HK-2 (cell line): ENCODE measurements around the gene SLC35D2.
"Not testable (repeated sequence)": the region's sequence is repeated elsewhere in the genome, so short reads cannot be mapped to it uniquely, and the experiment has no call there.

ENCODE experiments used
- DNase-seq: peaks from one replicate; pipeline ENCODE4 v3.0.0-alpha.2; 2018; ENCODE audit not compliant: unreplicated experiment

Gene SLC35D2

DNA sequence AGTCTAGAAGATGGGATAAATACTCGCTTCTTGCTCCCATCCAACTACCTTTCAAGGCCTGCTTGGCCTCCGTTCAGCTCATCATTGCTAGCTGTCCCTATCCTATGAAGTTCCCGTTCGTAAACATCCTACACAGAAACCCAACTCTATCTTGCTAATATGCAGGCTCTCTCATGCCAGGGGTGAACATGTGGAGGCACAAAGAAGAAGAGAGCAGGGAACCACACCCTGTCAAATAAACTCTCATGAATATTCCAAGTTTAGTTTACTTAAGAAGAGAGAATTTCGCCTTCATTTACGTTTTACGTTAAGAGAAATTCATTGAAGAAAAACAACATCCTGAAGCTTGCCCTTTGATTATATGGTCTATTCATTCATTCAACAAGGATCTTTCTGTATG, 73.7 kb downstream of the SLC35D2 start:
- no peak for DNase-seq

DNA sequence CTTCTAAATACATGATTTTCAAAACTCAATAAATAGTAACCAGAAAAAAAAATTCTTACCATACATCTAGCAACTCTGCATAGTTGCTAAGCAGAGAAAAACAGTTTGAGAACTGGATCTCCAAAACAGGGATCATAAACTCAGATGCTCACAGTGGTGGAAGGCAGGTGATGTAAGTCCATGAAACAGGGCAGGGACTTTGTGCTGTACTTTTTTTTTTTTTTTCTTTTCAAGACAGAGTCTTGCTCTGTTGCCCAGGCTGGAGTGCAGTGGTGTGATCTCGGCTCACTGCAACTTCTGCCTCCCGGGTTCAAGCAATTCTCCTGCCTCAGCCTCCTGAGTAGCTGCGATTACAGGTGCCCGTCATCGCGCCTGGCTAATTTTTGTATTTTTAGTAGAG, 76.6 kb downstream of the SLC35D2 start:
- DNase-seq: not testable (repeated sequence)

DNA sequence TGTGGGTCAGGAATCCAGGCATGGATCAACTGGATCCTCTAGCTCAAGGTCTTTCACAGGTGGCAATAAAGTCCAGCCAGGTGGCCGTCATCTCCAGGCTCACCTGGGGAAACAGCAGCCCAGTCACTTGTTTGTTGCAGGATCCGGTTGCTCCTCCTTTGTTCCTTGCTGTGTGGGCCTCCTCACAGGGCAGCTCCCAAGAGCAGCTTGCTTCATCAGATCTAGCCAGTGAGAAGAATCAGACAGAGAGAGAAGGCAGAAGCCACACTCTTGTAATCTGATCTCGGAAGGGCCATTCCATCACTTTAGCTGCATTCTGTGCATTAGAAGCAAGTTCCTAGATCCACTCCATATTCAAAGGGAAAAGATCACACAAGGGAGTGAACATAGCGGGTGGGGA, 78.3 kb downstream of the SLC35D2 start:
- no peak for DNase-seq

DNA sequence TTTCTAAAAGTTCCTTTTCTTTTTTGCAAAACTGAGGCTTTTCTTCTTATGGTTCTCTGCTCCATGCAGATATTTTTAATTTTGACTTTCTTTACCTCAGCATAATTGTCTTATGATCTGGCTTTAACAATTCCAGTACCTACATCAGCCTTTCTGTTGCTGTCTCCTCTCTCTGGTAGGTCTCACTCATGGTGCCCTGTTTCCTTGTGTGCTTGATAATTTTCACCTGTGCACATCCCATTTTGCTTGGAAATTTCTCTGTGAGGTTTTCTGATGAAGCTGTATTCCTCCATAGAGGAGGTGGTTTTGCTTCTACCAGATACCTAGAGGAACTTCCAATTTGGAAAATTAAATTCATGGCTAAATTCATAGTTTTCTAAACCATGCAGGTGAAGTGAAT, 79.3 kb downstream of the SLC35D2 start:
- DNase-seq: no peak

DNA sequence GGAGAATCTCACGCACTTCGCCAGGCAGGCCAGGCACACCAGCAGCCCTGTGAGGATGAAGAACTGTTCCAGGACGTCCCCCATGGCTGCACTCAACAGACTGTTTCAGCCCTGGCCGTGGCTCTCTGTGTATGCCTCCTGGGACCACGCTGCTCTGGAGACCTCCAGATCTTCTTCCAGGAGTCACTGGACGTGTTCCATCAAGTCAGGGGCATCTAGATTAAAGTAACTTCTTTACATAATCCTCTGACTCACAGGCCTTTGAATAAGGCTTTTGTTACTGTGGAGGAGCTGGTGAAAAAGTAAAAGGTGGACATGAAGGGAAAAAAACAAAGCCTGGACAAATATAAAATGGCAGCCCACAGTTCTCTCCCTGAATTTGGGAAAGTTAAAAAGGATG, 81.5 kb downstream of the SLC35D2 start, which contains the start of gene HSD17B3:
HSD17B3 (minus strand) TSS at position 156 of the 400 bp plus-strand sequence; CDS start at position 84, 72 bp downstream.
- no peak for DNase-seq

DNA sequence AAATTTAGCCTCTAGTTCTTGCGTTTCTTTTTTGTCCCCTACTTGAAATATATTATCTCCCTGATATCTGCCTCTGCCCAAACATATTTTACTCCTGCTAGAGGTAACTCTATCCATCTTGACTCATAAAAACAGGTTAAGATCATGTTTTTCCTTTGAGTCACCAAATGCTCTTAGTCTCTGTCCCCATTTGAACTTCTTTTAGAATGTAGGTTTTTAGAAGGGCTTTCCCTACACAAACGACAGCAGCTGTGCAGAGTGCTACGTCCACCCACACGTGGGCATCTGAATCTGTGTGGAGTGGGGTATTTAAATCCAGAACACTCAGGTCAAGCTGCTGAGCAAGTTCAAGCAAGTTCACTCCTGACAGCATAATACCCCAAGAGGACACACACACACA, 83.7 kb downstream of the SLC35D2 start:
- DNase-seq: no peak

DNA sequence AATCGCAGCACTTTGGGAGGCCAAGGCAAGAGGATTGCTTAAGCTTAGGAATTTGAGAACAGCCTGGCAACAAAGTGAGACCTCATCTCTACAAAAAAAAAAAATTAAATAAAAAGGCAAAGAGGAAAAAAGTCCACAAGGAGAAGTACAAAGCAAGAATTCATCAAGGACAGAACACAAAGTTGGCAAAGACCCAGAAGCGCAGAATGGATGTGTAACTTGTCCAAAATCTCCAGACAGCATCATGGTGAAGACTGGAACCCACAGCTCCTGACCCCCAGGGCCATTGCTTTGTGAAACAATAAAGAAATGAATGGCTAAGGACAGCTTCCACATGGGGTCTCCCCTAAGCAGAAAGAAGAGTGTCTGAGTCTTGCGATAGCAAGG, 89.4 kb downstream of the SLC35D2 start:
- no peak for DNase-seq

DNA sequence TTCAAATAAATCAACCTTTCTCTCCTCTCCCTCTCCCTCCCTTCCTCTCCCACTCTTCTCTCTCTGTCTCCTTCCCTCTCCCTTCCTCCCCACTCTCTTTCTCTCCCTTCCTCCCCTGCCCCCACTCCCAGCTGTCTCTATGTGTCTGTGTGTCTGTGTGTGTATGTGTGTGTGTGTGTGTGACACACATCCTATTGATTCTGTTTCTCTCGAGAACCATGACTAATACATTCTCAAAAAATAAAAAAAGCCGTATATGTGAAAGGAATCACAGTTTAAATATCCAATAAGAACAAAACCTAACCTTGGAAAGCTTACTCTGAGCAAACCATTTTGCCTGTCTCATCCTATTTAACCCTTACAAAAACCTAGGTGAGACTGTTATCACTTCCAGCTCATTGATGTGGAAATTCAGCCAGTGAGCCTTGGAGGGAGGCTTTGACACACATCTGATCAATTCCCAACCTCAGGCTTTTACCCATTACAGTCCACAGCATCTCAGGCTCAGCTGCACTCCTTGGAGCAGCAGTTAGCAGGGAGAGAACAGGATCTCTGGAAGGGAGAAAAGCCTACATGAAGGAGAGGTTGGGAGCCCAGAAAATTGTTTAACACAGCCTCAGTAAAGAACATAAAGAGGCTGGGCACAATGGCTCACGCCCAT, 89.9 kb downstream of the SLC35D2 start:
- no peak for DNase-seq

DNA sequence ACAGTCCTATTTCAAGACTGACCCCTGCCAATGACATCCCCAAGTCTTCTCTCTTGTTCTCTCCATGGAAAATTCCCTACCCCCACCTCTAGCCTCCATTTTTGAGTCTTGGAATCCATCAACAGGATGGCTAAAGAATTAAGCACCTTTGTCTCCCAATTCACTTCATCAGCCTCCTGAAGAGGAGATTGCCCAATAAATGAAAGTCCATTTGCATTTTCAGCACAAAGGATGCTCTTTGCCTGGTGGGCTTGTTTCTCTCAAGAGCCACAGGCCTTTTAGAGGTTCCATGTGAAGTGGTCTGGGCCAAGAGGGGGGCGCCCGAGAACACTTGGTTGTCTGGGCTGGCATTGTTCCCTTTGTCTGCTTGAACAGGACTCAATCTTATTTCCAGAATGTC, 94.1 kb downstream of the SLC35D2 start:
- no peak for DNase-seq

DNA sequence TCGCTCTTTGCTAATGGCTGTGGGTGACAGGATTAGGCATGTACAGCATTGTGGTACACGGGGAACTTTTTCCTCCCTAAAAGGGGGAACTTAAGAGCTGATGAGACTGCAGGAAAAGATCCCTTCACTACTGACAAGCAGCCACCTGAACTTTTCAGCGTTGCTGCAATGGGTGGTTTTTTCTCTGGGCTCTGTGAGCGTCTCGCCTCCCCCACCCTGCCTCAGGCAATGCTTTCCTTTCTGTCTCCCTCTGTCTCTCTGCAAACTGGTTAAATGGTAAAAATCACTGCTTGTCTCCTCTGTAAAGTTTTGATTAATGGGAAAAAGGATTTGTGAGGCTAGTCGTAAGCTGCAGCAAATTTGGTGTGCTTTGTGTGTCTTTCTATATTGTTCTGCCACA, 101.9 kb downstream of the SLC35D2 start:
- DNase-seq: no peak

DNA sequence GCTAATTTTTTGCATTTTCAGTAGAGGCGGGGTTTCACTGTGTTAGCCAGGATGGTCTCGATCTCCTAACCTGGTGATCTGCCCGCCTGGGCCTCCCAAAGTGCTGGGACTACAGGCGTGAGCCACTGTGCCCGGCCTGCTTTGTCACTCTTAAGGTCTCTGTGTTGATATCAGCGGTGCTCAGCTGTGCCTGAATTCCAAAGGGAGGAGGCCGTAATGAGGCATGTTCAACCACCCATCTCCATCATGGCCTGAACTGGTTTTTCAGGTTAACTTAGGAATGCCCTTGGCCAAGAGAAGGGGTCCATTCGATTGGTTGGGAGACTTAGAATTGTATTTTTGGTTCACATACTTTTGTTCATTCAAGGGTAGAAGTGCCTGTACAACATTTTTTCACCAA, 103.6 kb downstream of the SLC35D2 start:
- DNase-seq: no peak

DNA sequence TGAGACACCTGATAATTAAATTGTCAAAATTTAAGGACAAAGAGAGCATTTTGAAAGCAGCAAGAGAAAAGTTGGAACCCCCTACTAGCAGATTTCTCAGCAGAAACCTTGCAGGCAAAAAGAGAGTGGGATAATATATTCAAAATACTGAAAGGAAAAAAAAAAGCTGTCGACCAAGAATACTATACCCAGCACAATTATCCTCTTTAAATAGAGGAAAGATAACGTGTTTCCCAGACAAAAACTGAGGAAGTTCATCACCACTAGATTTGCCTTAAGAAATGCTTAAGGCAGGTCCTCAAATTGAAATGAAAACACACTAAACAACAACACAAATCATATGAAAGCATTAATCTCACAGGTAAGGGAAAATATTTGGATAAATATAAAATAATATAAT, 108.6 kb downstream of the SLC35D2 start:
- no peak for DNase-seq
